ENCODE measurements around the gene TUT4. TPM values are rescaled to one million over a fixed set of nuclear protein-coding genes. Genes with fewer than 3 reads are reported as not detected.

The TUT4 gene
- total and polyA plus RNA-seq, 2 experiments from 2014 or later, result 42.6 to 93.3 TPM

DNA sequence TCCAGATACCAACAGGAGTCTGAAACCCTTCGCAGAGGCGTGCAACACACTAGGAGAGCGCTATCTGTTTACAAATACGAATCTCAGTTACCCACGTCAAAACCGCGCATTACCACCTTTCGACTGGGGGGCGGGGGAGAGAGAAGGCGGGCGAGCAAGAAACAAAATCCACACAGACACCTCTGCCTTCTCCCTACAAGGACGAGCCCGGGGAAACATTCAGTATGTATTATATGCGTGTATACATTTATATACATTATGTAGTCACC, 722 bp downstream of the TUT4 start:
- Histone ChIP-seq H3K27me3 (no peaks in the 10 kb centered on the region), H3K27ac (peak overlapping the region; percentile 95), H3K4me3 (peak overlapping the region; percentile 87), H3K9me3 (ENCODE audit: low read depth) (no peaks in the 10 kb centered on the region), H3K36me3 (no peaks in the 10 kb centered on the region), H3K4me1 (ENCODE audit: low read depth) (peaks cover 16% of the 10 kb centered on the region)
- no peak for TF ChIP-seq CTCF (IDR thresholded peaks at IDR 0.05; ENCODE audit: low read depth, low read length)
- peak; percentile 49 to 76 for DNase-seq (ENCODE audit: low read depth in 1 of 2, low spot score in 1 of 2)

GRCh38 chr1:52551507-52552235, 1.2 kb downstream of the TUT4 start:
- Histone ChIP-seq H3K27me3 (no peaks in the 10 kb centered on the region), H3K4me1 (ENCODE audit: low read depth) (peaks cover 16% of the 10 kb centered on the region), H3K9me3 (ENCODE audit: low read depth) (no peaks in the 10 kb centered on the region), H3K4me3 (peak overlapping the region; percentile 87), H3K36me3 (no peaks in the 10 kb centered on the region), H3K27ac (peak overlapping the region; percentile 95)
- TF ChIP-seq CTCF (IDR thresholded peaks at IDR 0.05; ENCODE audit: low read depth, low read length), result no peak
- peak; percentile 16 to 50 for DNase-seq (ENCODE audit: low read depth in 1 of 2, low spot score in 1 of 2)

GRCh38 chr1:52550447-52550846, 2.4 kb downstream of the TUT4 start:
- no peak for DNase-seq (ENCODE audit: low read depth in 1 of 2, low spot score in 1 of 2)
- no peaks in the 10 kb centered on the region for H3K36me3 ChIP-seq
- H3K9me3 ChIP-seq (ENCODE audit: low read depth), result no peaks in the 10 kb centered on the region
- H3K4me1 ChIP-seq (ENCODE audit: low read depth), result peaks cover 16% of the 10 kb centered on the region
- H3K4me3 ChIP-seq, result no peak overlapping the region
- no peak for TF ChIP-seq CTCF (IDR thresholded peaks at IDR 0.05; ENCODE audit: low read depth, low read length)
- H3K27ac ChIP-seq, result no peak overlapping the region
- no peaks in the 10 kb centered on the region for H3K27me3 ChIP-seq

DNA sequence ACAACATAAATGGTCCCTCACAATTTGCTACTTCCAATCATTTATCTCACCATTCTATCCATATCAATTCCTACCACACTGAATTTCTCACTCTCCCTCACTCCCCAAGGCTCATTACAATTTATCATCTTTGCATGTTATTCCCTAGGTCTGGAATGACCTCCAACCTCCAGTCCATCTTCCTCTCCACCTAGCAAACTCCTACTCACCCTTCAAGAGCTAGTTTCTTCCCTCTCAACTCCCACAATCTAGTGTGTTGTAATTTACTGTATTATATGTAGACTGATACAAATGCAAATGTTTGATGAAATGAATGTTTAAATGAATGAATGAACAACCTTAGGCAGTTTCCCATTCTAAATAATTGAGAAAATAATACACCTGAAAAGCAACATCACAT, 3.6 kb downstream of the TUT4 start:
- no peak for DNase-seq (ENCODE audit: low read depth in 1 of 2, low spot score in 1 of 2)
- Histone ChIP-seq H3K27ac (no peak overlapping the region), H3K27me3 (no peaks in the 10 kb centered on the region), H3K36me3 (no peaks in the 10 kb centered on the region), H3K4me1 (ENCODE audit: low read depth) (peaks cover 10% of the 10 kb centered on the region), H3K9me3 (ENCODE audit: low read depth) (no peaks in the 10 kb centered on the region), H3K4me3 (no peak overlapping the region)
- TF ChIP-seq CTCF (IDR thresholded peaks at IDR 0.05; ENCODE audit: low read depth, low read length), result no peak

GRCh38 chr1:52546852-52547251, 6.0 kb downstream of the TUT4 start:
- no peaks in the 10 kb centered on the region for H3K36me3 ChIP-seq
- H3K4me1 ChIP-seq (ENCODE audit: low read depth), result peaks cover 8% of the 10 kb centered on the region
- H3K27me3 ChIP-seq, result no peaks in the 10 kb centered on the region
- no peaks in the 10 kb centered on the region for H3K9me3 ChIP-seq (ENCODE audit: low read depth)
- H3K4me3 ChIP-seq, result no peak overlapping the region
- no peak overlapping the region for H3K27ac ChIP-seq
- DNase-seq (ENCODE audit: low read depth in 1 of 2, low spot score in 1 of 2), result no peak
- TF ChIP-seq CTCF (IDR thresholded peaks at IDR 0.05; ENCODE audit: low read depth, low read length), result no peak

Measured in cardiac muscle cell (in vitro differentiated cells and primary cell).